MCF 10A (cell line): Measurements from ENCODE around the gene UCN3. TPM values are rescaled to one million over a fixed set of nuclear protein-coding genes. Genes with fewer than 3 reads are reported as not detected.
"Not testable (repeated sequence)": the region's sequence is repeated elsewhere in the genome, so short reads cannot be mapped to it uniquely, and the experiment has no call there.

Experiments
- BruUV-seq: library from RNA; stranded (reverse); fragments of 400-500 nt; replicated peaks from 2 replicates; lab custom pipeline; 2021; lab: Mats Ljungman, UMichigan
- CTCF ChIA-PET: fragments of 300-600 bp; sonication (Branson Sonifier 250); formaldehyde crosslinking; extraction: SDS; loops from one replicate; lab custom pipeline; 2021; ENCODE audit warnings: antibody characterized with exemption, inconsistent platforms; lab: Yijun Ruan, JAX
- POLR2A ChIA-PET: fragments of 300-600, 350-650 bp; sonication (Branson Sonifier 250); formaldehyde crosslinking; extraction: SDS; loops from one replicate; lab custom pipeline; 2020; ENCODE audit warnings: antibody characterized with exemption, inconsistent platforms; lab: Yijun Ruan, JAX
- DNase-seq: peaks from one replicate; pipeline ENCODE4 v3.0.0-alpha.2; 2018; ENCODE audit not compliant: unreplicated experiment
- H3K27ac Mint-ChIP-seq: one replicate; pipeline ENCODE4 v1.8.0; 2022; ENCODE audit warnings: mild to moderate bottlenecking, low read depth, mixed read lengths; ENCODE audit not compliant: unreplicated experiment
- H3K27me3 Mint-ChIP-seq: one replicate; pipeline ENCODE4 v1.8.0; 2022; ENCODE audit warnings: mixed read lengths; ENCODE audit not compliant: insufficient read depth, unreplicated experiment
- H3K36me3 Mint-ChIP-seq: one replicate; pipeline ENCODE4 v1.8.0; 2022; ENCODE audit warnings: mild to moderate bottlenecking, moderate library complexity, mixed read lengths; ENCODE audit not compliant: insufficient read depth, unreplicated experiment
- H3K4me1 Mint-ChIP-seq: one replicate; pipeline ENCODE4 v1.8.0; 2022; ENCODE audit warnings: mixed read lengths; ENCODE audit not compliant: insufficient read depth, unreplicated experiment
- H3K4me3 Mint-ChIP-seq: one replicate; pipeline ENCODE4 v1.8.0; 2022; ENCODE audit warnings: mild to moderate bottlenecking, moderate library complexity, mixed read lengths; ENCODE audit not compliant: unreplicated experiment
- H3K9me3 Mint-ChIP-seq: one replicate; pipeline ENCODE4 v1.8.0; 2022; ENCODE audit warnings: mixed read lengths; ENCODE audit not compliant: unreplicated experiment
- intact Hi-C: fragments of 100-400 bp; cut with micrococcal nuclease; formaldehyde crosslinking; loops from 2 replicates; pipeline ENCODE4 v1.14.1; 2022
- total RNA-seq: library from RNA; stranded (reverse); gene quantifications from 2 replicates; pipeline ENCODE4 v1.2.3, GENCODE V29; 2022
- TF ChIP-seq, protein P1 (sequence below): fragments of 200-600 bp; IDR thresholded peaks from one replicate; pipeline ENCODE4 v1.8.0; 2022; ENCODE audit warnings: antibody characterized with exemption, mild to moderate bottlenecking; ENCODE audit not compliant: unreplicated experiment

The UCN3 gene
- total RNA-seq, 1 experiment from 2014 or later = not detected

DNA sequence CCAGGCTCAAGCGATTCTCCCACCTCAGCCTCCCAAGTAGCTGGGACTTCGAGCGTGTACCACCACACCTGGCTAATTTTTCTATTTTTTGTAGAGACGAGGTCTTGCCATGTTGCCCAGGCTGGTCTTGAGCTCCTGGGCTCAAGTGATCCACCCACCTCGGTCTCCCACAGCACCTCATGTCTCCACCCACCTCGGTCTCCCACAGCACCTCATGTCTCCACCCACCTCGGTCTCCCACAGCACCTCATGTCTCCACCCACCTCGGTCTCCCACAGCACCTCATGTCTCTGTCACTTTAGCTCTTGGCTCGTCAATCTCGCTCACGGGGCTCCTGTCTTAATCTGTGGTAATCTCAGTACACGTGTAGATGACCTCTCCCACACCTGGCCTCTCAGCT is 15.6 kb downstream of the UCN3 start:
- H3K27me3 Mint-ChIP-seq, POLR2A ChIA-PET, H3K27ac Mint-ChIP-seq, DNase-seq, H3K4me3 Mint-ChIP-seq, H3K4me1 Mint-ChIP-seq, BruUV-seq, H3K9me3 Mint-ChIP-seq, intact Hi-C loops, H3K36me3 Mint-ChIP-seq: not testable (repeated sequence)
- CTCF ChIA-PET = interaction anchor here (0.5 to 1.9 kb wide), 6 partner anchors 74 to 1238 kb away, joined by 3 to 9 read pairs (median 4); no protein-coding TSS in a partner anchor

DNA sequence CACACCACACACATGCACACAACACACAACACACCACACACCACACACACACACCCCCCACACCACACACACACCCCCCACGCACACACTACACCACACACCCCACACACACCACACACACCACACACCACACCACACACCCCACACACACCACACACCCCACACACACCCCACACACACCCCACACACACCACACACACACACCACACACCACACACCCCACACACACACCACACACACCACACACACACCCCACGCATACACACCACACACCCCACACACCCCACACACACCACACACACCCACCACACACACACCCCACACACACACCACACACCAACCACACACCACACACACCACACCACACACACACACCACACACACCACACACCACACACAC is 16.4 kb downstream of the UCN3 start:
- H3K4me1 Mint-ChIP-seq = no peaks in the 10 kb centered on the region
- CTCF ChIA-PET = interaction anchor here (0.6 to 1.9 kb wide), 4 partner anchors 47 to 566 kb away, joined by 3 to 9 read pairs (median 3); no protein-coding TSS in a partner anchor
- POLR2A ChIA-PET = no interaction called here

DNA sequence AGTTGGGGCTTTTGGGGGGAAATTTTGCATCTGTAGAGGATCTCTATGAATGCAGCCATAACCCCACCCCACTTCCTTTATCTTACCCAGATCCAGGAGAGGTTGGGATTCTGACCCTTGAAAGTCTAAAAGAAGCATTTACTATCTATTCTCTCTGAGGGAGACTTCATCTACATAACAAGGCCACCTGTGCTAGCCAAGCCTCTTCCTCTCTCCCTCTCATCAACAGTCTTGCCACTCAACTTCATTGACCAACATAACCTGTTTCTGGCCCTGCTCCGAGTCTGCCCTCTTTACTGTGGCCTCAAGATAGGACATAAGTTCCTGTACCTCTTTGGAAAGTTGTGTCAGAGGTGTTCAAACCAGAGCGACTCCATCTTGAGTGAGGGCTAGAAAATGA is 20.5 kb downstream of the UCN3 start:
- H3K36me3 Mint-ChIP-seq = no peaks in the 10 kb centered on the region
- TF ChIP-seq, protein P1, sequence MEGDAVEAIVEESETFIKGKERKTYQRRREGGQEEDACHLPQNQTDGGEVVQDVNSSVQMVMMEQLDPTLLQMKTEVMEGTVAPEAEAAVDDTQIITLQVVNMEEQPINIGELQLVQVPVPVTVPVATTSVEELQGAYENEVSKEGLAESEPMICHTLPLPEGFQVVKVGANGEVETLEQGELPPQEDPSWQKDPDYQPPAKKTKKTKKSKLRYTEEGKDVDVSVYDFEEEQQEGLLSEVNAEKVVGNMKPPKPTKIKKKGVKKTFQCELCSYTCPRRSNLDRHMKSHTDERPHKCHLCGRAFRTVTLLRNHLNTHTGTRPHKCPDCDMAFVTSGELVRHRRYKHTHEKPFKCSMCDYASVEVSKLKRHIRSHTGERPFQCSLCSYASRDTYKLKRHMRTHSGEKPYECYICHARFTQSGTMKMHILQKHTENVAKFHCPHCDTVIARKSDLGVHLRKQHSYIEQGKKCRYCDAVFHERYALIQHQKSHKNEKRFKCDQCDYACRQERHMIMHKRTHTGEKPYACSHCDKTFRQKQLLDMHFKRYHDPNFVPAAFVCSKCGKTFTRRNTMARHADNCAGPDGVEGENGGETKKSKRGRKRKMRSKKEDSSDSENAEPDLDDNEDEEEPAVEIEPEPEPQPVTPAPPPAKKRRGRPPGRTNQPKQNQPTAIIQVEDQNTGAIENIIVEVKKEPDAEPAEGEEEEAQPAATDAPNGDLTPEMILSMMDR = no peak
- BruUV-seq = no TSS peak
- no peaks in the 10 kb centered on the region for H3K27me3 Mint-ChIP-seq
- CTCF ChIA-PET = interaction anchor here (0.6 to 2.0 kb wide), 3 partner anchors 49 to 274 kb away, joined by 3 to 17 read pairs (median 3); no protein-coding TSS in a partner anchor
- peaks cover 15% of the 10 kb centered on the region for H3K9me3 Mint-ChIP-seq
- H3K4me3 Mint-ChIP-seq = no peak overlapping the region
- no peaks in the 10 kb centered on the region for H3K4me1 Mint-ChIP-seq
- DNase-seq = no peak
- intact Hi-C loops = no loop called here
- H3K27ac Mint-ChIP-seq = no peak overlapping the region
- POLR2A ChIA-PET = no interaction called here

More for the DNA sequence above, 16.4 kb downstream of the UCN3 start:
- no TSS peak for BruUV-seq
- Mint-ChIP-seq H3K36me3 (no peaks in the 10 kb centered on the region), H3K9me3 (no peaks in the 10 kb centered on the region), H3K27me3 (no peaks in the 10 kb centered on the region), H3K4me3 (no peak overlapping the region), H3K27ac (no peak overlapping the region)
- intact Hi-C loops = no loop called here
- DNase-seq = no peak
- TF ChIP-seq, protein P1 = no peak

DNA sequence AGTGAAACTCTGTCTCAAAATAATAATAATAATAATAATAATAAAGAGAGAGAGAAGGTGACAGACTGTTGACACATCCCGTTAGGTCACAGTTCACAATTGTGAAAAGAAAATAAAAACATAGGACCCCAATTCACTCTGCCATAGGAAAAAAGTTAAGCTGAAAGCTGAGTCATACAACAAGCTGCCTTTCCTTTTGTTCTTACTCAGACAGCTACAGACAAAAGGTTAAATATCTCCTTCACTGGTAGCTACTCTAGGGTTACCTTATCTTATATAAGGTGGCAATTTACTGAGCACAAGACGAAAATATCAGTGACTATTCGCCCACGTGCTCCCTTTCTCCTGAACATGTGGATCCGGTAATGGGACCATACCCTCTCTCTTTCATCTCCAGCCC is 22.4 kb downstream of the UCN3 start:
- ChIA-PET POLR2A (interaction anchor here (1.2 kb wide), 1 partner anchor 29 kb away, joined by 4 read pairs; no protein-coding TSS in a partner anchor), CTCF (interaction anchor here (0.6 to 1.5 kb wide), 5 partner anchors 70 to 537 kb away, joined by 3 to 8 read pairs (median 3); no protein-coding TSS in a partner anchor)
- intact Hi-C loops = no loop called here
- H3K27me3 Mint-ChIP-seq = no peaks in the 10 kb centered on the region
- H3K4me3 Mint-ChIP-seq = no peak overlapping the region
- TF ChIP-seq, protein P1 = no peak
- peaks cover 15% of the 10 kb centered on the region for H3K9me3 Mint-ChIP-seq
- H3K36me3 Mint-ChIP-seq = no peaks in the 10 kb centered on the region
- no peak overlapping the region for H3K27ac Mint-ChIP-seq
- no peak for DNase-seq
- H3K4me1 Mint-ChIP-seq = no peaks in the 10 kb centered on the region
- BruUV-seq = no TSS peak
